ENCODE measurements around the gene PEX7.
"Not testable (repeated sequence)": the region's sequence is repeated elsewhere in the genome, so short reads cannot be mapped to it uniquely, and the experiment has no call there.

The PEX7 gene

GRCh38 chr6:136952714-136953260 is 130.4 kb downstream of the PEX7 start:
- no peak for DNase-seq (ENCODE audit: low spot score)

- no peak for DNase-seq (ENCODE audit: low spot score)
These were observed 132.7 kb downstream of the PEX7 start for GRCh38 chr6:136955123-136955522.

GRCh38 chr6:136956590-136957544 is 134.5 kb downstream of the PEX7 start:
- DNase-seq (ENCODE audit: low spot score), result no peak

- DNase-seq (ENCODE audit: low spot score), result no peak
These were observed 135.8 kb downstream of the PEX7 start for GRCh38 chr6:136958168-136958567.

GRCh38 chr6:136959471-136959891 is 137.1 kb downstream of the PEX7 start:
- no peak for DNase-seq (ENCODE audit: low spot score)

GRCh38 chr6:136959935-136960334 is 137.5 kb downstream of the PEX7 start:
- DNase-seq (ENCODE audit: low spot score), result not testable (repeated sequence)

- no peak for DNase-seq (ENCODE audit: low spot score)
These were observed 138.4 kb downstream of the PEX7 start for GRCh38 chr6:136960781-136961180.

GRCh38 chr6:136961848-136962247 is 139.5 kb downstream of the PEX7 start:
- no peak for DNase-seq (ENCODE audit: low spot score)

- no peak for DNase-seq (ENCODE audit: low spot score)
These were observed 140.3 kb downstream of the PEX7 start for GRCh38 chr6:136962661-136963060.

GRCh38 chr6:136963259-136963658 is 140.9 kb downstream of the PEX7 start:
- DNase-seq (ENCODE audit: low spot score), result no peak
